NCI-H2107 treated with DMSO at 0.1 percent for 48 hours (cell line): ENCODE results near the gene INSIG2.

Source experiments
- DNase-seq: peaks from one replicate; lab custom pipeline; 2025; ENCODE audit not compliant: unreplicated experiment; lab: John Stamatoyannopoulos, UW

The INSIG2 gene

GRCh38 chr2:118088051-118089024 lies at the start of gene INSIG2:
Gene INSIG2 (plus strand): TSS chr2:118088471. CDS start chr2:118096557, 8,086 bp downstream.
- DNase-seq, result peak; percentile 84

DNA sequence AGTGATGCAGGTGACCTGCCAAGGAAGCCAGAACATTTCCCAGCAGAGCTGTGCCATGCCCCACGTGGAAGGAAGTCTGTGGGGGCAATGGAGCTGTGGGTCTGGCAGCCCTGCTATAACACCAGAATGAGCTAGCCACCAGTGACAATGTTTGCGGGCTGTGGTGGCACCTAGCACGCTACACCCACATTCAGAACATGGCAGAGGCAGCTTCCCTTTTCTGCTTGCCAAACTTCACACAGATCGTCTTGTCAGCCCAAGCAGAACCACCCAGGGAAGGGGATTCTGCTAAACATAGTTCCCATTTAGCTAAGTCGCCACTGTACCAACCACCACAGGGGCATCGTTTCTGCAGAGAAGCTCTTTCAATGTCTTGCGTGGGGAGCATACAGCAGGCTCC lies 47.4 kb upstream of the INSIG2 start:
- no peak for DNase-seq

GRCh38 chr2:118044103-118044716 lies 44.1 kb upstream of the INSIG2 start:
- DNase-seq, result no peak

GRCh38 chr2:118044854-118045253 lies 43.4 kb upstream of the INSIG2 start:
- no peak for DNase-seq

DNA sequence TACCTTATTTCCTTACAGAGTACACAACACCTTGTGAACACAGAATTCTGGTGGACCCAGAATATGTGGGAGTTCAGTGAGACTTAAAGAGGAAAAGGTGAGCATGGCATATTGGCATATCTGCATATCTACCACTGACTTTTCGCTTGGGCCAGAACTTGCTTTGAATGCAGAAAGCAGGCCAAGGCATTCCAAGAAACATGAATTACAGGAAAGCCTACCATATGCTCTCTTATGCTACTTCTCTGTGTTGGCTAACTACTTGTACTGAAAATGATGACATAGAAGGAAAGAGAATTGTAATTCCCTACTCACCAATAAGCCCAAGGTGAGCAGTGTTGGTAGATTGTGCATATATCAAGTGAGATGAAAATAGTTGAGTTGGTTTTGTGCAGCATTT lies 43.0 kb upstream of the INSIG2 start:
- no peak for DNase-seq

- no peak for DNase-seq
Measured at GRCh38 chr2:118046634-118047210, 41.5 kb upstream of the INSIG2 start.

DNA sequence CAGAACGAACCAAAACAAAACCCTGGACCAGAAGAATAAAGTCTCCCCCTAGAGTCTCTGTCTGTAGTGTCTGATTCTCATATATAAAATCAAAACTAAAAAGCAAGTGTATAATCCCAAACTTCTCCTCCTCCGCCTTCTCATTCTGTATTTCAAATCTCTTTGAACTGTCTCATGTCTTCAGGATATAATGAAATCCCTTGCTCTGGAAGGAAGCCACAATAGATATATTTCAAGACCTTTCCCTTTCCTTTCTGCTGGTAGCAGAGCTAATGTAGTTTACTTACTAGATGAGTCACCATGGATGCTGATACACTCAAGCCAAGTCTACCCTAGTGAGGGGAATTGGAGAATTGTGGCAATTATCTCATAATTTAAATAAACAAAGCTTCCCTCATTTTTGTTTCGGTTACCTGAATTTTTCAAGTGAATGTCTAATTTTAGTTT lies 40.9 kb upstream of the INSIG2 start:
- no peak for DNase-seq

GRCh38 chr2:118048401-118048800 lies 39.9 kb upstream of the INSIG2 start:
- DNase-seq, result no peak

DNA sequence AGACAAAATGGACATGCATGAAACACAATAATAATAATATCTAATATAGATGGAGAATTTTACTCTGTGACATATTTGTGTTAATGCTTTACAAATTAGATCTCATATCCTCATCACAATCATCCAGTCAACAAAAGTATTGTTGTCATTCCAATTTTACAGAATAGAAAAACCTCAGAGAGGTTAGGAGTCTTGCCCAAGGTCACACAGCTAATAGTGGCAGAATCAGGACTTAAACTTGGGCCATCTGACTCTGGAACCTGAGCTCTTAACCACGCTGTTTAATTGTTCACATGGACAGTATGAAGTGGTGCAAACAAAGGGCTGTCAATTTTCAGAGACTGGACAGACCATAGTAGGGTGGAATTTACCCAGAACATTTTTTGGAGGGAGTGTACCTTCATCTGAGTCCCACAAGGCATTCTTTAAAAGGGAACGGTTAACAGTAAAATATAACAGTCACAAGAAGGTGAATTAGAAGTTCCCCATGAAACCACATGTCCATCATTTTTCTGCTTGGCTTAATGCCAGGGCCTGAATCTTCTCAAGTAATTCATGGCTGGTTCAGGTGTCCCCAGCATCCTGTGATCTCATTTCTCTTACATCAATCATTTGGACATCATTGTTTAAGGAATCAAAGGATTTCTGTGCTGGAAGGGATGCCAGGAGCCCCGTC lies 39.0 kb upstream of the INSIG2 start:
- no peak for DNase-seq

DNA sequence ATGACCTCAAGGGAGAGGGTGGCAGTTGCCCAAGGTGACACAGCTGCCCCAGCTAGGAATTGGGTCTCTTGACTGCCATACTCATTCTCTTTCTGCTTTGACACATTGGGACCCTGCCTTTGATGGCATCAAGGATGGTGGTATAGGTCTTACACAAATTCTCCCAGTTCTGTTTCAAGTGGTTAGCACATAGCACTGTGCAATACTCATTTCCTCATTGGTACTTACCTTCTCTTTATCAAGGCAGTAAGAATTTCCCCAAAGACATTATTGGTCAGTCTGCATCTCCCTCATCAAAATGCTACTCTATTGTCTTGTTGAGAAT lies 38.5 kb upstream of the INSIG2 start:
- DNase-seq, result no peak

- DNase-seq, result no peak
Measured at GRCh38 chr2:118050386-118050785, 37.9 kb upstream of the INSIG2 start.

- no peak for DNase-seq
Measured at GRCh38 chr2:118050974-118051373, 37.3 kb upstream of the INSIG2 start.

GRCh38 chr2:118051826-118052358 lies 36.4 kb upstream of the INSIG2 start:
- no peak for DNase-seq

DNA sequence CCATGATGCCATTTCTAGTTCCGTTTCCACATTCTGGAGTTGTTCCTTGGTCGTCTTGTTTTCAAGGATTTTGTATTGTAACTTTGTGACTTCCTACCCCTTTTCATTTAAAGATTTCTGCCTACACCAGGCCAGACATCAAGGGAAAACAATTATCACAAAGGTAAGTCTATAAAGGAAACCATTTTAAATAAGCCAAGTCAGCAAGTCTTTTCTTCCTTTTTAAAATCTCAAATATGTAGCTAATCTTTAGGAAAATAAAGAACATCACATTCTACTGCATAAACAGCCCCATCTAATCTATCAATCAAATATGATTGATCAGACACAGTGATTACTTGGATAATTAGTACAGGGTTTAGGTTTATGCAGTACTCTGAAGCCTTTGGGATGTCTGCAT lies 35.8 kb upstream of the INSIG2 start:
- no peak for DNase-seq

DNA sequence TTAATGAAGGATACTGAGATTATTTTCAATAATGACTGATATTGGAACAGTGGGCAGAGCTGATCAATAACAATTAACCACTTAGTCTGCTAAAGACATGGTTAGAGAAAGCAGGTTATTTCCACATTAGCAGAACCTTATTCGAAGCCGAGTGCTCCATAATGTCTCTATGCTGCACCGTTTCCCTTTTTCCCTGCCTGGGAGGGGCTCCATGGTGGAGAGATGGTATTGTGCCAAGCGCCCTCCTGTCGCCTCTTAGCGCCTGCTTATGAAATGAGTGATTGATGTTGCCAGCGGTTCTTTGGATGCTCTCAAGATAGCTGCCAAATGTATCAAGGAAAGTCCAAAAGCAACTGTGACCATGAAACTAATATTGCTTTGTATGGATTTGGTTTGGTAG lies 34.6 kb upstream of the INSIG2 start:
- DNase-seq, result no peak

- no peak for DNase-seq
Measured at GRCh38 chr2:118054213-118055008, 33.9 kb upstream of the INSIG2 start.

DNA sequence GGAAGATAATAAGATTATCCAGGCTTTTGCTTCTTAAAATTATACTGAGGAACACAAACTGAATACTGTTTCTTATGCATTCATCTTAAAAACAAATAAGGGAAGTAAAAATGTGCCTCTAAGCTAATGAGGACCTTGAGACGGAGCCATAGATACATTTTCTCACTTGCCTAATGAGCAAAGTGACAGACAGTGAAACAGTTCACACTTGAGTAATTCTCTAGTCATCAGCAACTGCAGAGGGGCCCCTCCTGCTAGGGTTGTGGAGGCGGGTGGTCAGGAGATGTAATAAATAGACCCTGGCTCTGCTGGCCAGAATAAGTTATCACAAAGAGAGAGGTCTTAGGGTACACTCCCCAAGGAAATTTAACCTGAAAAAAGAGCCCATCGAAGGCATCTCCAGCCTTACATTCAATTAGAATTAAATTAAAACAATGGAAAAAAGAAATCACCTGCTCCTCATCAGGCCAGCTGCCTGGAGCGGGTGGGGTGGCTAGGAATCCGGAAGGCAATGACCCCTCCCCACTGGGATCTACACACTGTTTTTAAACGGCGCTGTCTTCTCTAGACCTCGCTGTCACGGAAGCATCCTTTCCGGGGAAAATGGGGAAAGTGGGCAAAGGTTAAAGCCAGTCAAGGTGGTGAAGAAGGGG lies 32.6 kb upstream of the INSIG2 start:
- no peak for DNase-seq

- no peak for DNase-seq
Measured at GRCh38 chr2:118056165-118056534, 32.1 kb upstream of the INSIG2 start.

DNA sequence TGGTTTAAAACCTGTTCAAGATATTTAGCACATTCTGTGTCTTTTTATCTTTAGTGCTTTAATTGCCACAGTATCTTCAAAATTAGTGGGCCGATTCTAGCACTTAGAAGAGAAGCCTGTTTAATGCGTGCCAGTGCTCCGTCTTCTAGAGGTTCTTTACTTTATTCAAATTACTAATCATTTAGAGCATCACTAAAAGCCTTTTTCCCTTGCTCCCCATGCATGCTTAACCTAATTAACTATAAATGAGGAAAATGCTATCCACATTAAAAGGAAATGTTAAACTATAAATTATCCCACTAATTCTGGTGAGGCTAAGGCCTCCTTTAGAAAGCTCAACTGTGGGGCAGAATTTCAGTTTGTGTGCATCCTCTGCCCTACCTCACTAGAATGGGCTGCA lies 31.5 kb upstream of the INSIG2 start:
- DNase-seq, result no peak

DNA sequence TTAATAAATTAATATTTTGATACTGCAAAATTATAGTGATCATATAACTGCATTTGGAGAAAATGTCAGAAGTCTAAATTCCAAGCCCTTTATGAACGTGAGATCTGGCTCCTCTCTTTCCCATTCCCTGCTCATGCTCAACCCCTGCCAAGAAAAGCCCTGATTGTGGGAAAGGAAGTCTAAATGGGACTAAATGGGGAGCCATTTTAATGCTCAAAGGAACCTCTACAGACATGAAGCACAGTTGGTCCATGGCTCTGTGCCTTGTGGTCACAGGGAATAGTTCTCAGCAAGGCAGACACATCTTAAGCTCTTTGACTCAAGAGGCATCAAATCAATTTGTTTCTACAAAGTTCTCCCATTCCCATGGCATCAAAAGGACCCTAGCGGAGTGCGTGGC lies 29.3 kb upstream of the INSIG2 start:
- no peak for DNase-seq
